Stomach (tissue), 4 donors: ENCODE results near the gene DIP2A.

ENCODE experiments used
- POLR2A ChIP-seq, 4 donors: fragments of 450-650 bp; IDR thresholded peaks; one replicate each; pipeline ENCODE4 v1.6.1; 2016; ENCODE audit warnings: antibody characterized with exemption in 4 of 4, control low read depth in 2 of 4, mild to moderate bottlenecking in 1 of 4, moderate library complexity in 1 of 4
- TF ChIP-seq, protein P1 (sequence below), 7 experiments: fragments of 450-650 bp in 4 of 7; fragments of 200-600 bp in 3 of 7; sonication (generic) in 3 of 7; IDR thresholded peaks; one replicate each; pipeline ENCODE4 v1.5.1; 2016 to 2019; ENCODE audit warnings: antibody characterized with exemption in 7 of 7, control low read depth in 2 of 7, mild to moderate bottlenecking in 1 of 7

DNA sequence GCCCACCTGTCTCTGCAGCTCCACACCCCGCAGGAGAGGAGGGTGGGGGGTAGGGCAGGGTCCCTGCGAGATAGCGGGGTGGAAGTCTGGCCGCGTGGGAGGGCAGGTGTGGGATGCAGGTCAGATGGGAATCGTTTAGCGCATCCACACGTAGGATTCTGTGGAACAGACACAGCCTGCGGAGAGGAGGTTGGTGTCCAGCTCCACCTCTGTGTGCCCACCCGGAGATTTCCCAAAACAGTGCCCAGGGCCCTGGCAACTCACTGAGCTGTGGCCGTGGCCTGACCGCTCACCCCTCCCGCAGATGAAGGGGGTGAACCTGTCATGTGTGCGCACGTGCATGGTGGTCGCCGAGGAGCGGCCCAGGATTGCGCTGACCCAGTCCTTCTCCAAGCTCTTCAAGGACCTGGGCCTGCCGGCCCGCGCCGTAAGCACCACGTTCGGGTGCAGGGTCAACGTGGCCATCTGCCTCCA, 99.3 kb downstream of the DIP2A start:
- no peak for TF ChIP-seq POLR2A (IDR thresholded peaks at IDR 0.05)
- TF ChIP-seq, protein P1, sequence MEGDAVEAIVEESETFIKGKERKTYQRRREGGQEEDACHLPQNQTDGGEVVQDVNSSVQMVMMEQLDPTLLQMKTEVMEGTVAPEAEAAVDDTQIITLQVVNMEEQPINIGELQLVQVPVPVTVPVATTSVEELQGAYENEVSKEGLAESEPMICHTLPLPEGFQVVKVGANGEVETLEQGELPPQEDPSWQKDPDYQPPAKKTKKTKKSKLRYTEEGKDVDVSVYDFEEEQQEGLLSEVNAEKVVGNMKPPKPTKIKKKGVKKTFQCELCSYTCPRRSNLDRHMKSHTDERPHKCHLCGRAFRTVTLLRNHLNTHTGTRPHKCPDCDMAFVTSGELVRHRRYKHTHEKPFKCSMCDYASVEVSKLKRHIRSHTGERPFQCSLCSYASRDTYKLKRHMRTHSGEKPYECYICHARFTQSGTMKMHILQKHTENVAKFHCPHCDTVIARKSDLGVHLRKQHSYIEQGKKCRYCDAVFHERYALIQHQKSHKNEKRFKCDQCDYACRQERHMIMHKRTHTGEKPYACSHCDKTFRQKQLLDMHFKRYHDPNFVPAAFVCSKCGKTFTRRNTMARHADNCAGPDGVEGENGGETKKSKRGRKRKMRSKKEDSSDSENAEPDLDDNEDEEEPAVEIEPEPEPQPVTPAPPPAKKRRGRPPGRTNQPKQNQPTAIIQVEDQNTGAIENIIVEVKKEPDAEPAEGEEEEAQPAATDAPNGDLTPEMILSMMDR (IDR thresholded peaks at IDR 0.05): no peak
